GM19328 (cell line): Measurements from ENCODE around the gene SFTPA1.
A peak's percentile ranks its signal among the peaks of the same experiment; 100 is the strongest.
"Not testable (repeated sequence)": the region's sequence is repeated elsewhere in the genome, so short reads cannot be mapped to it uniquely, and the experiment has no call there.

Experiments used
- ATAC-seq: cut with Tn5 transposase; IDR thresholded peaks from one replicate; pipeline ENCODE4 v1.9.1; 2021; ENCODE audit warnings: mild to moderate bottlenecking, moderate library complexity; ENCODE audit not compliant: unreplicated experiment

The SFTPA1 gene

GRCh38 chr10:79610601-79611191, at the start of gene SFTPA1:
TSS of gene SFTPA1 (plus strand) at chr10:79610939. CDS start at chr10:79611826, 887 bp downstream.
- ATAC-seq = no peak

GRCh38 chr10:79561257-79561656, 49.5 kb upstream of the SFTPA1 start:
- no peak for ATAC-seq

- ATAC-seq = peak; percentile 67
Observed at GRCh38 chr10:79562135-79562756, 48.5 kb upstream of the SFTPA1 start.

- ATAC-seq = no peak
Observed at GRCh38 chr10:79563426-79563825, 47.3 kb upstream of the SFTPA1 start.

- not testable (repeated sequence) for ATAC-seq
Observed at GRCh38 chr10:79570624-79571023, 40.1 kb upstream of the SFTPA1 start.

GRCh38 chr10:79579361-79579760, 31.4 kb upstream of the SFTPA1 start:
- no peak for ATAC-seq

GRCh38 chr10:79581044-79581443, 29.7 kb upstream of the SFTPA1 start:
- no peak for ATAC-seq

GRCh38 chr10:79582096-79582495, 28.6 kb upstream of the SFTPA1 start:
- no peak for ATAC-seq

- not testable (repeated sequence) for ATAC-seq
Observed at GRCh38 chr10:79582954-79583353, 27.8 kb upstream of the SFTPA1 start.

GRCh38 chr10:79583488-79584024, 27.2 kb upstream of the SFTPA1 start:
- ATAC-seq = no peak

GRCh38 chr10:79585870-79586527, 24.7 kb upstream of the SFTPA1 start:
- ATAC-seq = no peak

- ATAC-seq = no peak
Observed at GRCh38 chr10:79586933-79587332, 23.8 kb upstream of the SFTPA1 start.

- ATAC-seq = no peak
Observed at GRCh38 chr10:79588800-79589199, 21.9 kb upstream of the SFTPA1 start.

- no peak for ATAC-seq
Observed at GRCh38 chr10:79593377-79593776, 17.4 kb upstream of the SFTPA1 start.

- ATAC-seq = not testable (repeated sequence)
Observed at GRCh38 chr10:79594565-79594964, 16.2 kb upstream of the SFTPA1 start.

- no peak for ATAC-seq
Observed at GRCh38 chr10:79595510-79595909, 15.2 kb upstream of the SFTPA1 start.

GRCh38 chr10:79599644-79600043, 11.1 kb upstream of the SFTPA1 start:
- ATAC-seq = not testable (repeated sequence)

- ATAC-seq = no peak
Observed at GRCh38 chr10:79601939-79602338, 8.8 kb upstream of the SFTPA1 start.

- no peak for ATAC-seq
Observed at GRCh38 chr10:79602953-79603352, 7.8 kb upstream of the SFTPA1 start.

- ATAC-seq = no peak
Observed at GRCh38 chr10:79604294-79604693, 6.4 kb upstream of the SFTPA1 start.

- no peak for ATAC-seq
Observed at GRCh38 chr10:79605308-79605707, 5.4 kb upstream of the SFTPA1 start.
